SW 1271 (cell line): ENCODE data around the gene ADAMTS2.

Experiments
- DNase-seq, 2 experiments: peaks; one replicate each; lab custom pipeline; 2025; lab: John Stamatoyannopoulos, UW

ADAMTS2 gene

GRCh38 chr5:179177711-179178575, 167.3 kb downstream of the ADAMTS2 start:
- no peak for DNase-seq

GRCh38 chr5:179176571-179177230, 168.6 kb downstream of the ADAMTS2 start:
- DNase-seq, result no peak

GRCh38 chr5:179176166-179176565, 169.1 kb downstream of the ADAMTS2 start:
- DNase-seq, result no peak

GRCh38 chr5:179171816-179172745, 173.2 kb downstream of the ADAMTS2 start:
- no peak for DNase-seq

- DNase-seq, result no peak
These were observed 173.9 kb downstream of the ADAMTS2 start for GRCh38 chr5:179171251-179171815.

GRCh38 chr5:179170606-179171005, 174.7 kb downstream of the ADAMTS2 start:
- no peak for DNase-seq

- DNase-seq, result no peak
These were observed 175.4 kb downstream of the ADAMTS2 start for GRCh38 chr5:179169836-179170235.

- DNase-seq, result no peak
These were observed 176.6 kb downstream of the ADAMTS2 start for GRCh38 chr5:179168664-179169063.

- DNase-seq, result no peak
These were observed 177.3 kb downstream of the ADAMTS2 start for GRCh38 chr5:179167871-179168451.

- no peak for DNase-seq
These were observed 178.1 kb downstream of the ADAMTS2 start for GRCh38 chr5:179166886-179167841.

GRCh38 chr5:179166171-179166885, 178.9 kb downstream of the ADAMTS2 start:
- DNase-seq, result no peak

- DNase-seq, result no peak
These were observed 179.7 kb downstream of the ADAMTS2 start for GRCh38 chr5:179165421-179166170.

- no peak for DNase-seq
These were observed 180.6 kb downstream of the ADAMTS2 start for GRCh38 chr5:179164331-179165311.

- DNase-seq, result no peak
These were observed 181.8 kb downstream of the ADAMTS2 start for GRCh38 chr5:179163236-179164155.

- DNase-seq, result no peak
These were observed 182.7 kb downstream of the ADAMTS2 start for GRCh38 chr5:179162351-179163235.

- DNase-seq, result no peak
These were observed 183.4 kb downstream of the ADAMTS2 start for GRCh38 chr5:179161901-179162300.
